Stimulated activated memory B cell treated with anti-CD40 and anti-IgM and Interleukin-4, amounts not matched to agents 10 μg/mL and 1 μg/mL and 100 μg/mL, for 72 hours (primary cell): ENCODE data around the gene IST1.
"Not testable (repeated sequence)": the region's sequence is repeated elsewhere in the genome, so short reads cannot be mapped to it uniquely, and the experiment has no call there.

Source experiments
- ATAC-seq: fragments of 150-1000 bp; cut with Tn5 transposase; 2 replicates; pipeline ENCODE4 v1.10.0; 2021
- H3K27ac Mint-ChIP-seq: one replicate; pipeline ENCODE4 v1.8.0; 2022; ENCODE audit warnings: mild to moderate bottlenecking, mixed read lengths
- H3K27me3 Mint-ChIP-seq: one replicate; pipeline ENCODE4 v1.8.0; 2022; ENCODE audit warnings: mixed read lengths
- H3K36me3 Mint-ChIP-seq: one replicate; pipeline ENCODE4 v1.8.0; 2022; ENCODE audit warnings: mixed read lengths
- H3K4me1 Mint-ChIP-seq: one replicate; pipeline ENCODE4 v1.8.0; 2022; ENCODE audit warnings: mixed read lengths
- H3K4me3 Mint-ChIP-seq: one replicate; pipeline ENCODE4 v1.8.0; 2022; ENCODE audit warnings: mild to moderate bottlenecking, moderate library complexity, mixed read lengths
- H3K9me3 Mint-ChIP-seq: one replicate; pipeline ENCODE4 v1.8.0; 2022; ENCODE audit warnings: mixed read lengths

IST1 gene

GRCh38 chr16:71895679-71896365, 491 bp downstream of the IST1 start:
- Mint-ChIP-seq H3K4me3 (peak overlapping the region; percentile 97), H3K27me3 (no peaks in the 10 kb centered on the region), H3K27ac (peak overlapping the region; percentile 98), H3K4me1 (peaks cover 51% of the 10 kb centered on the region), H3K9me3 (no peaks in the 10 kb centered on the region), H3K36me3 (no peaks in the 10 kb centered on the region)
- ATAC-seq: peak; percentile 60

DNA sequence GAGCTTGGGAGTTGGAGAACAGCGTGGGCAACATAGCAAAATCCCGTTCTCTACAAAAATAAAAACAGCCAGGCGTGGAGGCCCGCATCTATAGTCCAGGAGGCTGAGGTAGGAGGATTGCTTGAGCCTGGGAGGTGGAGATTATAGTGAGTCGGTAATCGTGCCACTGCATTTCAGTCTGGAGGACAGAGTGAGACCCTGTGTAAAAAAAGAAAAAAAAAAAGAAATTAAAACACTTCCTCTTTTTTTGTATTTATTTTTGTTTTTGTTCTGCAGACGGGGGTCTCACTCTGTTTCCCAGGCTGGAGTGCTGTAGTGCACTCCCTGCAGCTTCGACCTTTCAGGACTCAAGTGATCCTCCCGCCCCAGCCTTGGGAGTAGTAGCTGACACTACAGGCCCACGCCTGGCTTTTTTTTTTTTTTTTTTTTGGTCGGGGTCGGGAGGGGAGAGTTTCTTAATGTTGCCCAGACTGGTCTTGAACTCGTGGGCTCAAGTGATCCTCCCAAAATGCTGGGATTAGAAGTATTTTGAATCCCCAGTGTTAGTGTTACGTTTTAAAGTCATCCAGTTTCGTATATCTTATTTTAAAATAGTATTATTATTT, 1.5 kb downstream of the IST1 start:
- H3K9me3 Mint-ChIP-seq: no peaks in the 10 kb centered on the region
- no peak for ATAC-seq
- H3K36me3 Mint-ChIP-seq: no peaks in the 10 kb centered on the region
- H3K27ac Mint-ChIP-seq: peak overlapping the region; percentile 98
- no peaks in the 10 kb centered on the region for H3K27me3 Mint-ChIP-seq
- peaks cover 59% of the 10 kb centered on the region for H3K4me1 Mint-ChIP-seq
- peak overlapping the region; percentile 76 for H3K4me3 Mint-ChIP-seq

DNA sequence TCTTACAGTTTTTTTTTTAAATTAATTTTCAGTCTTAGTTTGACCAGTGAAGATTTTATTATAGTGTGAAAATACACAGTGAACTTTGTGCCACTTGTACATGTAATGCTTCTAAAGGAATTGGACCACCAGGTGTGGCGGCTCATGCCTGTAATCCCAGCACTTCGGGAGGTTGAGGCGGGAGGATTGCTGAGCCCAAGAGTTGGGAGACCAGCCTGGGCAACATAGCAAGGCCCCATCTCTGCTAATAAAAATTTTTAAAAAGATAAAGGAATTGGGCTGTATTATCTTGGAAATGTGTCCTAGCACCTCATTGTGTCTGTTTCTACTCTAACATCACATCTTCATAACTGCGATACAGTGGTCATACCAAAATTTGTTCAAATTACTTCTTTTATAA, 3.8 kb downstream of the IST1 start:
- Mint-ChIP-seq H3K36me3 (peaks cover 14% of the 10 kb centered on the region), H3K9me3 (peaks cover 3% of the 10 kb centered on the region), H3K27ac (peak overlapping the region; percentile 71), H3K4me1 (peaks cover 67% of the 10 kb centered on the region), H3K4me3 (peak overlapping the region; percentile 51), H3K27me3 (no peaks in the 10 kb centered on the region)
- no peak for ATAC-seq

DNA sequence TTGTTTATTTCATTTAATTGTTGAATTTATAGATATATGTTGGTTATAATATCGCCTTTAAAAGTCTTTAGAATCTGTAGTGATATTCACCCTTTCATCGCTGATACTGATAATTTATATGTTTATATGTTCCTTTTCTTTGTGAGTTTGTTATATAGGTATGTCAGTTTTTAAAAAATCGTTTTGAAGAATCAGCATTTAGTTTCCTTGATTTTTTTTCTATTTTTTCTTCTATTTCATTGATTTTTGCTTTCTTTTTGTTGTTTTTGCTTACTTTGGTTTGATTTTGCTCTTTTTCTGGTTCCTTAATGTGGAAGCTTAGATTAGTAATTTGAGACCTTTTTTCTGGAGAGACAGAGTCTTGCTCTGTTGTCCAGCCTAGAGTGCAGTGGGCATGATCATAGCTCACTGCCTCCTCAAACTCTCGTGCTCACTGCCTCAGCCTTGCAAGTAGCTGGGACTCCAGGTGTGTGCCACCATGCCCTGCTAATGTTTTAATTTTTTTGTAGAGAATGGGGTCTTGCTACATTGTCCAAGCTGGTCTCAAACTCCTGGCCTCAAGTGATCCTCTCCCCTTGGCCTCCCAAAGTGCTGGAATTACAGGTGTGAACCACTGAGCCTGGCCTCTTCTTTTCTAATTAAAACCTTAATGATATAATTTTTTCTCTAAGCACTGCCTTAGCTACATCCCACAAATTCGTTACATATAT, 7.5 kb downstream of the IST1 start:
- H3K9me3 Mint-ChIP-seq: peaks cover 3% of the 10 kb centered on the region
- H3K4me3 Mint-ChIP-seq: no peak overlapping the region
- peaks cover 81% of the 10 kb centered on the region for H3K4me1 Mint-ChIP-seq
- H3K27ac Mint-ChIP-seq: no peak overlapping the region
- H3K27me3 Mint-ChIP-seq: no peaks in the 10 kb centered on the region
- no peak for ATAC-seq
- peaks cover 43% of the 10 kb centered on the region for H3K36me3 Mint-ChIP-seq

DNA sequence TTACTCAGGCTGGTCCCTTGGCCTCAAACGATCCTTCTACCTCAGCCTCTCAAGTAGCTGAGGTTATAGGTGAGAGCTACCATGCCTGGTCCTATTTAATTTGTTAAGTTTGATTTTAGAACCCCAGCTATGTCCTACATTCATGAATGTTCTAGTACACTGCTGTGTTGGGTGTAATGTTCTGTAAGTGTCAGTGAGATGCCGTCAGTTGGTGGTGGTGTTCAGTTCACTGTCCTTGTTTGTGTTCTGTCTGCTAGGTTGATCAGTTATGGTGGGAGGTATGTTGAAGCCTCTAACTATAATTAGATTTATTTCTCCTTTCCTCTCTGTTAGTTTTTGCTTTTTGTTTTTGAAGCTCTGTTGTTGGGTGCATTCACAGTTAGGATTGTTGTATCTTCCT, 8.3 kb downstream of the IST1 start:
- ATAC-seq: no peak
- Mint-ChIP-seq H3K36me3 (peaks cover 51% of the 10 kb centered on the region), H3K27me3 (no peaks in the 10 kb centered on the region), H3K4me1 (peaks cover 82% of the 10 kb centered on the region), H3K4me3 (no peak overlapping the region), H3K27ac (no peak overlapping the region), H3K9me3 (peaks cover 3% of the 10 kb centered on the region)

DNA sequence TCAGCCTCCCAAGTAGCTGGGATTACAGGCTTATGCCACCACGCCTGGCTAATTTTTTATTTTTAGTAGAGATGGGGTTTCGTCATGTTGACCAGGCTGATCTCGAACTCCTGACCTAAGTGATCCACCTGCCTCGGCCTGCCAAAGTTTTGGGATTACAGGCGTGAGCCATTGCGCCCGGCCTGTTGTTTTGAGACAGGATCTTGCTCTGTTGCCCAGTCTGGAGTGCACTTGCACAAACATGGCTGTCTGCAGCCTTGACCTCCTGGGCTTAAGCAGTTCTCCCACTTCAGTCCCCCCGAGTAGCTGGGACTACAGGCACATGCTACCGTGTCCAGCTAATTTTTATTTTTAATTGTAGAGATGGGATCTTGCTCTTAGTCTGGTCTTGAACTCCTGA, 8.9 kb downstream of the IST1 start:
- no peak overlapping the region for H3K4me3 Mint-ChIP-seq
- peaks cover 3% of the 10 kb centered on the region for H3K9me3 Mint-ChIP-seq
- peaks cover 84% of the 10 kb centered on the region for H3K4me1 Mint-ChIP-seq
- H3K27me3 Mint-ChIP-seq: no peaks in the 10 kb centered on the region
- H3K36me3 Mint-ChIP-seq: peaks cover 52% of the 10 kb centered on the region
- H3K27ac Mint-ChIP-seq: no peak overlapping the region
- ATAC-seq: no peak

DNA sequence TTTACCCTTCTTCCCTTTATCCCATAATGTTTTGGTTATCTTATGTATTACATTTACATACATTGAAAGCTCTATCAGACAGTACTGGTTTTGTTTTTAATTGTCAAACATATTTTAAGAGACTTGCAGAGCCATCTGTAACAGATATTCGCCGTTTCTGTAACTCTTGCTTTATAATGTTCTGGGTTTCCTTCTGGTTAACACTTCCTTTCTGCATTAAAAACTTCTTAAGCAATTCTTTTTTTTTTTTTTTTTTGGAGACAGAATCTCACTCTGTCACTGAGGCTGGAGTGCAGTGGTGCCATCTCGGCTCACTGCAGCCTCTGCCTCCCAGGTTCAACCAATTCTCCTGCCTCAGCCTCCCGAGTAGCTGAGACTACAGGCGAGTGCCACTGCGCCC, 10.4 kb downstream of the IST1 start:
- Mint-ChIP-seq H3K4me1 (peaks cover 81% of the 10 kb centered on the region), H3K36me3 (peaks cover 52% of the 10 kb centered on the region)
- H3K4me3 Mint-ChIP-seq, H3K27ac Mint-ChIP-seq, ATAC-seq, H3K27me3 Mint-ChIP-seq, H3K9me3 Mint-ChIP-seq: not testable (repeated sequence)

DNA sequence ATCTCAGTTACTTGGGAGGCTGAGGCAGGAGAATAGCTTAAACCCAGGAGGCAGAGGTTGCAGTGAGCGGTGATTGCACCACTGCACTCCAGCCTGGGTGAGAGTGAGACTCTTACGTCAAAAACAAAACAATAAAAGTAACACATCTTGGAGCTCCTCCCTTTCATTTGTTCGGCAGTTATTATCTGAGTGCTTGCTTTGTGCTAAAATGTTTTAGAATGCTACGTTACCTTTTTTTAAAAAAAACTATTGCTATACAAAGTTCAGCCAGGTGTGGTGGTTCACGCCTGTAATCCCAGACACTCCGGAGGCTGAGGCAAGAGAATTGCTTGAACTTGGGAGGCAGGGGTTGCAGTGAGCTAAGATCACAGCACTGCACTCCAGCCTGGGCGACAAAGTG, 15.8 kb downstream of the IST1 start:
- Mint-ChIP-seq H3K27ac (no peak overlapping the region), H3K9me3 (no peaks in the 10 kb centered on the region), H3K27me3 (no peaks in the 10 kb centered on the region), H3K4me3 (no peak overlapping the region), H3K36me3 (peaks cover 57% of the 10 kb centered on the region), H3K4me1 (peaks cover 77% of the 10 kb centered on the region)
- ATAC-seq: no peak

DNA sequence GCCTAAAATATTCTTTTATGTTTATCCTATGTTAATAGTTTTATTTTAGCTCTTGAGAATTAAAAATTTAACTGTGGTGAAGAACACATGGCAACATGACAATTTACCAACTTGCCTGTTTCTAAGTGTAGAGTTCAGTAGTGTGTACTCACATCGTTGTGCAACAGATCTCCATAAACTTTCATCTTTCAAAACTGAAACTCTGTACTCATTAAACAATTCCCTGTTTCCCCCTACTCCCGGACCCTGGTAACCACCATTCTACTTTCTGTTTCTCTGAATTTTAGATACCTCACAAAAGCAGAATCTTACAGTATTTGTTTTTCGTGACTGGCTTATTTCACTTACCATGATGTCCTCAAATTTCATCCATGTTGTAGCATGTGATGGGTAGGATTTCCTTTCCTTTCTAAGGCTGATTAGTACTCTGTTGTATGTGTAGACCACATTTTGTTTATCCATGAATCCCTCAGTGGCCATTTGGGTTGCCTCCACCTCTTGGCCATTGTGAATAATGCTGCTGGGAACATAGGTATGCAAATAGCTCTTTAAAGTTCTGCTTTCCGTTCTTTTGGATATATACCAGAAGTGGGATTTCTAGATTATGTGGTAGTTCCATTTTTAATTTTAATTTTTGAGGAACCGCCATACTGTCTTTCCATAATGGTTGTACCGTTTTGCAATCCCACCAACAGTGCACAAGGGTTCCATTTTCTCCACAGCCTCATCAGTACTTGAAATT, 17.4 kb downstream of the IST1 start:
- H3K4me3 Mint-ChIP-seq: no peak overlapping the region
- peaks cover 54% of the 10 kb centered on the region for H3K36me3 Mint-ChIP-seq
- ATAC-seq: no peak
- H3K27me3 Mint-ChIP-seq: no peaks in the 10 kb centered on the region
- H3K27ac Mint-ChIP-seq: no peak overlapping the region
- H3K4me1 Mint-ChIP-seq: peaks cover 69% of the 10 kb centered on the region
- H3K9me3 Mint-ChIP-seq: no peaks in the 10 kb centered on the region

DNA sequence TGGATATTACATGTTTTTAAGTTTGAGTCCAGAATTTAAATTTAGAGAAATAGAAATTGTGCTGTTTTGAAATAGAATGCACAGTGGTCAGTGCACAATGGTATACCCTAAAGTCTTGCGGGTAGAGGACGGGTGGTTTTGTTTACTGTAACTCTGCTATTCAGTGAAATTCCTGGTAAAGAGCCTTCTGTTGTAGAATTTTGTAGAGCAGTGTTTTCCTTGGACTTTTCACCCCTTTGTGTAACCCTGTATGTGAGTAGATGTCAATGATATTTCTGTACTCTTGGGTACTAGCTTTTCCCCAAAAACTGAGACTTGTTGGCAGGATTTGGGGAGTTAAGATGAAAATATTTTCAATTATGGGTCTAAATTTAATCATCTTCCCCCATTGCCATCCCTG, 19.5 kb downstream of the IST1 start:
- H3K4me1 Mint-ChIP-seq: peaks cover 63% of the 10 kb centered on the region
- no peaks in the 10 kb centered on the region for H3K27me3 Mint-ChIP-seq
- no peak for ATAC-seq
- H3K27ac Mint-ChIP-seq: no peak overlapping the region
- no peak overlapping the region for H3K4me3 Mint-ChIP-seq
- no peaks in the 10 kb centered on the region for H3K9me3 Mint-ChIP-seq
- H3K36me3 Mint-ChIP-seq: peaks cover 63% of the 10 kb centered on the region

DNA sequence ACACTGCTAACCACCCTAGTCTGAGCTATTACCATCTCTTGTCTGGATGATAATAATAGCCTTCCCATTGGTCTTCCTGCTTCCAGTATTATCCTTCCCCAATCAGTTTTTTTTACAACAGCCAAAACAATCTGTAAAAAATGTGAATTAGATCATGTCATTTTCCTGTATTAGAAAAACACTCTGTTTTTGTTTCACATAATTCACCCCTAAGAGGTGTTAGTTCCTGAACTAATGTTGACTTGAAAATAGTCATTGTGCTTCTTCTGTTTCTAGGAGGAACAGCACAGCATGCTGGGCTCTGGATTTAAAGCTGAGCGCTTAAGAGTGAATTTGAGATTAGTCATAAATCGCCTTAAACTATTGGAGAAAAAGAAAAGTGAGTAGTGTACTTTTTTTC, 20.0 kb downstream of the IST1 start:
- H3K4me3 Mint-ChIP-seq: no peak overlapping the region
- H3K36me3 Mint-ChIP-seq: peaks cover 69% of the 10 kb centered on the region
- no peaks in the 10 kb centered on the region for H3K27me3 Mint-ChIP-seq
- peaks cover 58% of the 10 kb centered on the region for H3K4me1 Mint-ChIP-seq
- ATAC-seq: no peak
- peak overlapping the region; percentile 4 for H3K27ac Mint-ChIP-seq
- H3K9me3 Mint-ChIP-seq: no peaks in the 10 kb centered on the region

DNA sequence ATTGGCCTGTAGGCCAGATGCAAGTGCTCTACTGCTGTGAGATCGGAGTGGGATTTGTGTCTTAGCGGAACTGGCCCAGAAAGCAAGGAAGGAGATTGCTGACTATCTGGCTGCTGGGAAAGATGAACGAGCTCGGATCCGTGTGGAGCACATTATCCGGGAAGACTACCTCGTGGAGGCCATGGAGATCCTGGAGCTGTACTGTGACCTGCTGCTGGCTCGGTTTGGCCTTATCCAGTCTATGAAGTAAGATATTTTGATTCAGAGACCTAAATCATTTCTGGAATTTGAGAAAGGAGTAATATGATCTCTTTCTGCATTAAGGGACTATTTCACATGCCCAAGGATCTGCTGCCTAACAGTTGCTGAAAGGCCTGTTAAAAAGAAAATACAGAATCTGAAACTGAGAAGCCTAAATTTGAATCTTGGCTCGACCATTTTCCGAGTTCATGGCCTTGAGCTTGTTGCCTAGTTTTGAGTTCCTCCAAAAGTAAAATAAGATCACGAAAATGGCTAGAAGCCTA, 21.1 kb downstream of the IST1 start:
- peaks cover 58% of the 10 kb centered on the region for H3K4me1 Mint-ChIP-seq
- no peaks in the 10 kb centered on the region for H3K9me3 Mint-ChIP-seq
- no peak overlapping the region for H3K4me3 Mint-ChIP-seq
- no peaks in the 10 kb centered on the region for H3K27me3 Mint-ChIP-seq
- peaks cover 76% of the 10 kb centered on the region for H3K36me3 Mint-ChIP-seq
- peak overlapping the region; percentile 4 for H3K27ac Mint-ChIP-seq
- no peak for ATAC-seq

DNA sequence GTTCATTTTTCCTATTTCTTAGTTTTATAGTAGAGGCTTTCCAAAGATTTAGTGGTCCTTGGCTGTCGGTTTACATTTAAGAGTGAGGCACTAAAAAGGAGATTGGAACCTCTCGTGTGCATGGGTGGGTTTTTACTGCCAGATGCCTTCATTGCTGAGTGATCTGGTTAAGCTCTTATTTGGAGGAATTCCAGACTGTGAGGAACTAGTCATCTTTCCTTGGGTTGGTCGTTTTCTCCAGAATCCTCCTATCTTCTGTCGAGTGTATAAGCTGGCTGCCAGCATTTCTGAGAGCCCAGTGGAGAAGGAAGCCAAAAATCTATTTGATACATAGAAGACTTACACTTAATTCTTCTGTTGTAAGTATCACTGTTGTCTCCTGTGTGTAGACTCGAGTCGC, 22.6 kb downstream of the IST1 start:
- ATAC-seq: no peak
- peaks cover 52% of the 10 kb centered on the region for H3K4me1 Mint-ChIP-seq
- peaks cover 78% of the 10 kb centered on the region for H3K36me3 Mint-ChIP-seq
- no peaks in the 10 kb centered on the region for H3K9me3 Mint-ChIP-seq
- no peaks in the 10 kb centered on the region for H3K27me3 Mint-ChIP-seq
- H3K4me3 Mint-ChIP-seq: no peak overlapping the region
- H3K27ac Mint-ChIP-seq: no peak overlapping the region

DNA sequence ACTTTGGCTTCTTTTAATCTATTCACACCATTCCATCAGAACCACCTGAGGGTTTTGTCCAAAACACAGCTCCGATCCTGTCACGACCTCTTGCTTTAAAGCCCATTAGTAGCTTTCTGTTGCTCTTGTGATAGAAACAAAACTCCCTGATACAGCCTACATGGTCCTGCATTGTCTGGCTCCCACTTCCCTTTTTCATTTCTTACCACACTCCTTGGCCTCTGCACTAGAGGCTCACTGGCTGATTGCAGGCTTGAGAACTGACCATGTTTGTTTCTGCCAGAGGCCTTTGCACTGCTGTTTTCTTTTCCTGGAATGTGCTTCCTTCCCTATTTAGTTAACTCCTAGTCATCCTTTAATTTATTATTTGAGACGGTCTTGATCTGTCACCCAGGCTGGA, 23.7 kb downstream of the IST1 start:
- peaks cover 41% of the 10 kb centered on the region for H3K4me1 Mint-ChIP-seq
- H3K27ac Mint-ChIP-seq: peak overlapping the region; percentile 56

DNA sequence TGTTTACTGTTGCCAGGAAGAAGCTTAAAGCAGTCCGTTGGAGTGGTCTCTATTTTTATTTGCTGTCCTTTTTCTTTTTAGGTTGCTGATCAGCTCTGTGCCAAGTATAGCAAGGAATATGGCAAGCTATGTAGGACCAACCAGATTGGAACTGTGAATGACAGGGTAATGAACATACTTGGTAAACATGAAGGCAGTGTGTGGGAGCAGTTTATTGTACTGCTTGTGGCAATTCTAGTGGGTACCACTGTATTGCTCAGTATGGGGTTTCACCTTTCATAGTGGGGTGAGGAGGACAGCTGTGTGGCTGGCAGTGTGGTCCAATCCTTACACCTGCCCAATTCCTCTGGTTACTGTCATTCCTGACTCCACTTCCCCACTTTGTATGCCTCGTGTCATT, 25.3 kb downstream of the IST1 start:
- peaks cover 69% of the 10 kb centered on the region for H3K36me3 Mint-ChIP-seq
- no peaks in the 10 kb centered on the region for H3K27me3 Mint-ChIP-seq
- no peak overlapping the region for H3K27ac Mint-ChIP-seq
- ATAC-seq: no peak
- no peaks in the 10 kb centered on the region for H3K9me3 Mint-ChIP-seq
- H3K4me1 Mint-ChIP-seq: peaks cover 26% of the 10 kb centered on the region
- no peak overlapping the region for H3K4me3 Mint-ChIP-seq

More for the DNA sequence above, 23.7 kb downstream of the IST1 start:
- peaks cover 81% of the 10 kb centered on the region for H3K36me3 Mint-ChIP-seq
- H3K27me3 Mint-ChIP-seq: no peaks in the 10 kb centered on the region
- H3K4me3 Mint-ChIP-seq: no peak overlapping the region
- H3K9me3 Mint-ChIP-seq: no peaks in the 10 kb centered on the region
- peak; percentile 73 for ATAC-seq
